ENCODE results near the gene UPP1.
"Not testable (repeated sequence)": the region's sequence is repeated elsewhere in the genome, so short reads cannot be mapped to it uniquely, and the experiment has no call there.

The UPP1 gene

GRCh38 chr7:48112401-48113165 is 23.5 kb downstream of the UPP1 start:
- peak; percentile 74 for DNase-seq

- peak; percentile 86 for DNase-seq
These were observed 24.2 kb downstream of the UPP1 start for GRCh38 chr7:48113275-48113674.

- DNase-seq: no peak
These were observed 25.1 kb downstream of the UPP1 start for GRCh38 chr7:48114115-48114514.

- no peak for DNase-seq
These were observed 25.5 kb downstream of the UPP1 start for GRCh38 chr7:48114589-48114988.

GRCh38 chr7:48116043-48116442 is 27.0 kb downstream of the UPP1 start:
- DNase-seq: no peak

GRCh38 chr7:48118041-48118440 is 29.0 kb downstream of the UPP1 start:
- no peak for DNase-seq

GRCh38 chr7:48120536-48120935 is 31.5 kb downstream of the UPP1 start:
- not testable (repeated sequence) for DNase-seq

- DNase-seq: no peak
These were observed 37.0 kb downstream of the UPP1 start for GRCh38 chr7:48126037-48126436.

- DNase-seq: no peak
These were observed 41.6 kb downstream of the UPP1 start for GRCh38 chr7:48130658-48131108.

- DNase-seq: no peak
These were observed 43.7 kb downstream of the UPP1 start for GRCh38 chr7:48132792-48133191.

- peak; percentile 19 for DNase-seq
These were observed 50.4 kb downstream of the UPP1 start for GRCh38 chr7:48139459-48139858.

GRCh38 chr7:48140001-48140681 is 51.1 kb downstream of the UPP1 start:
- DNase-seq: peak; percentile 26

- DNase-seq: no peak
These were observed 52.5 kb downstream of the UPP1 start for GRCh38 chr7:48141521-48141920.

- DNase-seq: peak; percentile 9
These were observed 55.3 kb downstream of the UPP1 start for GRCh38 chr7:48144291-48144768.

GRCh38 chr7:48147078-48147591 is 58.1 kb downstream of the UPP1 start:
- DNase-seq: no peak

- DNase-seq: not testable (repeated sequence)
These were observed 58.6 kb downstream of the UPP1 start for GRCh38 chr7:48147690-48148089.

GRCh38 chr7:48148311-48148710 is 59.2 kb downstream of the UPP1 start:
- DNase-seq: no peak

GRCh38 chr7:48149058-48149457 is 60.0 kb downstream of the UPP1 start:
- DNase-seq: no peak

GRCh38 chr7:48150086-48150485 is 61.0 kb downstream of the UPP1 start:
- no peak for DNase-seq

GRCh38 chr7:48154792-48155413 is 65.8 kb downstream of the UPP1 start:
- peak; percentile 54 for DNase-seq

All from inflammatory macrophage treated with lipopolysaccharide for 4 hours (primary cell).